Panc1 (cell line): ENCODE results near the gene WNK2.

ENCODE experiments used
- POLR2AphosphoS5 ChIP-seq: IDR thresholded peaks from 2 replicates; pipeline ENCODE4 v1.6.1; 2012; ENCODE audit warnings: mild to moderate bottlenecking, low read depth, low read length, moderate library complexity
- SIN3A ChIP-seq: IDR thresholded peaks from 2 replicates; pipeline ENCODE4 v1.6.1; 2012; ENCODE audit warnings: low read depth, mild to moderate bottlenecking, low read length, moderate library complexity, borderline replicate concordance; ENCODE audit not compliant: insufficient read depth
- TCF7L2 ChIP-seq: IDR thresholded peaks from 2 replicates; pipeline ENCODE4 v1.6.1; 2011; ENCODE audit warnings: mild to moderate bottlenecking, low read depth, low read length, inconsistent platforms
- TF ChIP-seq, protein P1 (sequence below): fragments of 450-650 bp; IDR thresholded peaks from 2 replicates; pipeline ENCODE4 v1.5.1; 2017; ENCODE audit warnings: mild to moderate bottlenecking
- TF ChIP-seq, protein P2 (sequence below), 2 experiments: IDR thresholded peaks; 2 replicates each; pipeline ENCODE4 v1.6.1; 2011 to 2012; ENCODE audit warnings: low read depth in 2 of 2, control low read depth in 1 of 2, low read length in 1 of 2, mild to moderate bottlenecking in 1 of 2, moderate library complexity in 1 of 2; ENCODE audit not compliant: insufficient read depth in 1 of 2

GRCh38 chr9:93280661-93281259 is 96.8 kb downstream of the WNK2 start:
- TF ChIP-seq, protein P1, sequence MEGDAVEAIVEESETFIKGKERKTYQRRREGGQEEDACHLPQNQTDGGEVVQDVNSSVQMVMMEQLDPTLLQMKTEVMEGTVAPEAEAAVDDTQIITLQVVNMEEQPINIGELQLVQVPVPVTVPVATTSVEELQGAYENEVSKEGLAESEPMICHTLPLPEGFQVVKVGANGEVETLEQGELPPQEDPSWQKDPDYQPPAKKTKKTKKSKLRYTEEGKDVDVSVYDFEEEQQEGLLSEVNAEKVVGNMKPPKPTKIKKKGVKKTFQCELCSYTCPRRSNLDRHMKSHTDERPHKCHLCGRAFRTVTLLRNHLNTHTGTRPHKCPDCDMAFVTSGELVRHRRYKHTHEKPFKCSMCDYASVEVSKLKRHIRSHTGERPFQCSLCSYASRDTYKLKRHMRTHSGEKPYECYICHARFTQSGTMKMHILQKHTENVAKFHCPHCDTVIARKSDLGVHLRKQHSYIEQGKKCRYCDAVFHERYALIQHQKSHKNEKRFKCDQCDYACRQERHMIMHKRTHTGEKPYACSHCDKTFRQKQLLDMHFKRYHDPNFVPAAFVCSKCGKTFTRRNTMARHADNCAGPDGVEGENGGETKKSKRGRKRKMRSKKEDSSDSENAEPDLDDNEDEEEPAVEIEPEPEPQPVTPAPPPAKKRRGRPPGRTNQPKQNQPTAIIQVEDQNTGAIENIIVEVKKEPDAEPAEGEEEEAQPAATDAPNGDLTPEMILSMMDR: no peak
- TF ChIP-seq, protein P2, sequence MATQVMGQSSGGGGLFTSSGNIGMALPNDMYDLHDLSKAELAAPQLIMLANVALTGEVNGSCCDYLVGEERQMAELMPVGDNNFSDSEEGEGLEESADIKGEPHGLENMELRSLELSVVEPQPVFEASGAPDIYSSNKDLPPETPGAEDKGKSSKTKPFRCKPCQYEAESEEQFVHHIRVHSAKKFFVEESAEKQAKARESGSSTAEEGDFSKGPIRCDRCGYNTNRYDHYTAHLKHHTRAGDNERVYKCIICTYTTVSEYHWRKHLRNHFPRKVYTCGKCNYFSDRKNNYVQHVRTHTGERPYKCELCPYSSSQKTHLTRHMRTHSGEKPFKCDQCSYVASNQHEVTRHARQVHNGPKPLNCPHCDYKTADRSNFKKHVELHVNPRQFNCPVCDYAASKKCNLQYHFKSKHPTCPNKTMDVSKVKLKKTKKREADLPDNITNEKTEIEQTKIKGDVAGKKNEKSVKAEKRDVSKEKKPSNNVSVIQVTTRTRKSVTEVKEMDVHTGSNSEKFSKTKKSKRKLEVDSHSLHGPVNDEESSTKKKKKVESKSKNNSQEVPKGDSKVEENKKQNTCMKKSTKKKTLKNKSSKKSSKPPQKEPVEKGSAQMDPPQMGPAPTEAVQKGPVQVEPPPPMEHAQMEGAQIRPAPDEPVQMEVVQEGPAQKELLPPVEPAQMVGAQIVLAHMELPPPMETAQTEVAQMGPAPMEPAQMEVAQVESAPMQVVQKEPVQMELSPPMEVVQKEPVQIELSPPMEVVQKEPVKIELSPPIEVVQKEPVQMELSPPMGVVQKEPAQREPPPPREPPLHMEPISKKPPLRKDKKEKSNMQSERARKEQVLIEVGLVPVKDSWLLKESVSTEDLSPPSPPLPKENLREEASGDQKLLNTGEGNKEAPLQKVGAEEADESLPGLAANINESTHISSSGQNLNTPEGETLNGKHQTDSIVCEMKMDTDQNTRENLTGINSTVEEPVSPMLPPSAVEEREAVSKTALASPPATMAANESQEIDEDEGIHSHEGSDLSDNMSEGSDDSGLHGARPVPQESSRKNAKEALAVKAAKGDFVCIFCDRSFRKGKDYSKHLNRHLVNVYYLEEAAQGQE (IDR thresholded peaks at IDR 0.05; ENCODE audit: insufficient read depth in 1 of 2, low read depth in 2 of 2, low read length in 1 of 2): no peak
- no peak for TF ChIP-seq SIN3A
- TF ChIP-seq TCF7L2: no peak
- no peak for TF ChIP-seq POLR2AphosphoS5
